ENCODE measurements around the gene CETN1.

DNA sequence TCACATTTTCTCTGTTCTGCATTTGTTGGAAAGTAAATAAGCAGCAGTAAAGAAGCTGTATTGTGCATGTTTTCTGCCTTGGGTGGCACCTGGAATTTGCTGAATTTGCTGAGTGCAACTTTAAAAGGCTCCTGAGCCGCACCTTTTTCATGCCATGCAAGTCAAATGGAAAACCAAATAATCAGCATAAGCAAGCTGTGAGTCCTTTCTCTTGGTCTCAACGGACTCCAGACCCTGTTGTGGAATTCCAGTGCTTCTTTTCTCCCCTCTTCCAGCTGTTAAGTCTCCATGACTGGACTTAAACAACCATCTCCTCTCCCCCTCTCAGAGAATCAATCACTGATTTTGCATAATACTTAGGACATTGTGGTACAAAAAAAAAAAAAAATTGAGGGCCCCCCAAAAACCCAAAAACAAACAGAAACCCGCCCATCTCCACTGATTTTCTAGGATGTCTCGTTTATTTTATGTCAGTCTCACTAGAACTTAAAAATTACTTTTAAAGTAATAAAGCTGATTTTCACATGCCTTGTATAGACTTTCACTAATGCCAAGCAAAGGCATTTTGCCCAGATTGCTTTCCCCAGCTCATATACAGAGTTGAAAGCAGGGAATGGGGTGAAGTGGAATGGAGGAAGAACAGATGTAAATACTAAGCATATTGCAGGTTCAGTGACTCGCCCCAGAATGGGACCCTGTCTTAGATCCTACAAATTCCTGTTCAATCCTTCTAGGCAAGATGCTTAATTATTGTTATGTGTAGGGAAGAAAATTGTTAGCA, 5.1 kb upstream of the CETN1 start:
- TF ChIP-seq, protein P1, sequence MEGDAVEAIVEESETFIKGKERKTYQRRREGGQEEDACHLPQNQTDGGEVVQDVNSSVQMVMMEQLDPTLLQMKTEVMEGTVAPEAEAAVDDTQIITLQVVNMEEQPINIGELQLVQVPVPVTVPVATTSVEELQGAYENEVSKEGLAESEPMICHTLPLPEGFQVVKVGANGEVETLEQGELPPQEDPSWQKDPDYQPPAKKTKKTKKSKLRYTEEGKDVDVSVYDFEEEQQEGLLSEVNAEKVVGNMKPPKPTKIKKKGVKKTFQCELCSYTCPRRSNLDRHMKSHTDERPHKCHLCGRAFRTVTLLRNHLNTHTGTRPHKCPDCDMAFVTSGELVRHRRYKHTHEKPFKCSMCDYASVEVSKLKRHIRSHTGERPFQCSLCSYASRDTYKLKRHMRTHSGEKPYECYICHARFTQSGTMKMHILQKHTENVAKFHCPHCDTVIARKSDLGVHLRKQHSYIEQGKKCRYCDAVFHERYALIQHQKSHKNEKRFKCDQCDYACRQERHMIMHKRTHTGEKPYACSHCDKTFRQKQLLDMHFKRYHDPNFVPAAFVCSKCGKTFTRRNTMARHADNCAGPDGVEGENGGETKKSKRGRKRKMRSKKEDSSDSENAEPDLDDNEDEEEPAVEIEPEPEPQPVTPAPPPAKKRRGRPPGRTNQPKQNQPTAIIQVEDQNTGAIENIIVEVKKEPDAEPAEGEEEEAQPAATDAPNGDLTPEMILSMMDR (IDR thresholded peaks at IDR 0.05), result no peak
- TF ChIP-seq POLR2AphosphoS5 (IDR thresholded peaks at IDR 0.05), result no peak
- no peak for TF ChIP-seq POLR2A (IDR thresholded peaks at IDR 0.05; ENCODE audit: low read depth)

Measured in esophagus muscularis mucosa (tissue), 3 donors.